ENCODE results near the gene JUNB. TPM values are rescaled to one million over a fixed set of nuclear protein-coding genes. Genes with fewer than 3 reads are reported as not detected.

The JUNB gene
- total and polyA plus RNA-seq, 2 of the 13 experiments (the other 11 are each of a cell fraction or from before 2014, with no cell fraction given): 7.7 to 8.2 TPM

DNA sequence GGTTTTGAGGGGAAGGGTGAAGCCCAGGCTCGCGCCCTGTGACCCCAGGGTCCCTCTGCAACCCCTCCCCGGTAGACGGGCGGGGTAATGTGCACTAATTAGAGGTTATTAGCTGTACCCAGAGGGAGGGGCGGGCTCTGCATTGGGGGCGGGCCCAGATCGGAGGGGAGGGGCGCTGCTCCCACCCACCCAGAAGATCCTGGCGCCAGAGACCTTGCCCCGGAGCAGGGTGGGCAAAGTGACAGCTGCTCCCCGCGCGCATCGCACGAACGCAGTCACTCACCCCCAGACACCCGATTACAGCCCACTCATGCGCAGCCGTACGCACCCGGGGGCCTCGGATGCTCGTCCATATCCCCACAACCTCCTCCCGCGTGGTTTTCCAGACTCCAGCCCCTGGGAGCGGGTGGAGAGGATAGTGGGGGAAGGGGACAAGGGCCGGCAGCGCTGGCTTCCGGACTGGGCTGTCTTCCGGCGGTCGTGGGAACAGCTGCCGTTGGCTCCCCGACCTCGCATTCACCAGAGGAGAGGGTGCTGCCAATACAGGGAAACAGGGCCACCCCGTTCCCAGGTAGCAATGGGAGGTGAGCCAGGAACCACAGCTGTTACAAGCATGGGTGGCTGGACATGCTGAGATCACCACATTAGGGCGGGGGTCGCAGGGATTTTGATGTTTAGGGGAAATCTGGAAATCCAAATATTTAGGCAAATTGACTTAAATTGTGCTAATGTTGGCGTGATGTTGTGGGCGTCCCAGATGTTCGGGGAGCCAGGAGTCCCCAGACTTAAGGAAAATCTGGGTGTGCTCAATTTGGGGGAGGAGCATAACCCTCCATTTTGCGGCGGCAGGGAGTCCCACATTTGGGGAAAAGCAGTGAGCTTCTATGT is 13.0 kb upstream of the JUNB start (continued):
- TF ChIP-seq FIP1L1 (IDR thresholded peaks at IDR 0.05; ENCODE audit: borderline replicate concordance, insufficient read depth, low read depth, low read length): no peak
- no peak for TF ChIP-seq ATF7 (IDR thresholded peaks at IDR 0.05)
- no peak for TF ChIP-seq ATF7 (CRISPR knock-in tag; IDR thresholded peaks at IDR 0.05)
- peak; percentile 56; the same call in 1 of the 2 replicates for TF ChIP-seq KDM5B (CRISPR knock-in tag; IDR thresholded peaks at IDR 0.05; ENCODE audit: borderline replicate concordance)
- TF ChIP-seq, protein P1, sequence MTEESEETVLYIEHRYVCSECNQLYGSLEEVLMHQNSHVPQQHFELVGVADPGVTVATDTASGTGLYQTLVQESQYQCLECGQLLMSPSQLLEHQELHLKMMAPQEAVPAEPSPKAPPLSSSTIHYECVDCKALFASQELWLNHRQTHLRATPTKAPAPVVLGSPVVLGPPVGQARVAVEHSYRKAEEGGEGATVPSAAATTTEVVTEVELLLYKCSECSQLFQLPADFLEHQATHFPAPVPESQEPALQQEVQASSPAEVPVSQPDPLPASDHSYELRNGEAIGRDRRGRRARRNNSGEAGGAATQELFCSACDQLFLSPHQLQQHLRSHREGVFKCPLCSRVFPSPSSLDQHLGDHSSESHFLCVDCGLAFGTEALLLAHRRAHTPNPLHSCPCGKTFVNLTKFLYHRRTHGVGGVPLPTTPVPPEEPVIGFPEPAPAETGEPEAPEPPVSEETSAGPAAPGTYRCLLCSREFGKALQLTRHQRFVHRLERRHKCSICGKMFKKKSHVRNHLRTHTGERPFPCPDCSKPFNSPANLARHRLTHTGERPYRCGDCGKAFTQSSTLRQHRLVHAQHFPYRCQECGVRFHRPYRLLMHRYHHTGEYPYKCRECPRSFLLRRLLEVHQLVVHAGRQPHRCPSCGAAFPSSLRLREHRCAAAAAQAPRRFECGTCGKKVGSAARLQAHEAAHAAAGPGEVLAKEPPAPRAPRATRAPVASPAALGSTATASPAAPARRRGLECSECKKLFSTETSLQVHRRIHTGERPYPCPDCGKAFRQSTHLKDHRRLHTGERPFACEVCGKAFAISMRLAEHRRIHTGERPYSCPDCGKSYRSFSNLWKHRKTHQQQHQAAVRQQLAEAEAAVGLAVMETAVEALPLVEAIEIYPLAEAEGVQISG (CRISPR knock-in tag; IDR thresholded peaks at IDR 0.05): peak; percentile 65; the same call in 1 of the 2 replicates
- no peak for TF ChIP-seq ZNF264 (CRISPR knock-in tag; IDR thresholded peaks at IDR 0.05)
- no peak for TF ChIP-seq ZNF251 (CRISPR knock-in tag; IDR thresholded peaks at IDR 0.05)
- TF ChIP-seq HDAC1 (CRISPR knock-in tag; IDR thresholded peaks at IDR 0.05): peak; percentile 31; the same call in 1 of the 2 replicates
- TF ChIP-seq ZSCAN21 (CRISPR knock-in tag; IDR thresholded peaks at IDR 0.05; ENCODE audit: borderline replicate concordance): peak; percentile 65; the same call in 1 of the 2 replicates
- TF ChIP-seq, protein P2, sequence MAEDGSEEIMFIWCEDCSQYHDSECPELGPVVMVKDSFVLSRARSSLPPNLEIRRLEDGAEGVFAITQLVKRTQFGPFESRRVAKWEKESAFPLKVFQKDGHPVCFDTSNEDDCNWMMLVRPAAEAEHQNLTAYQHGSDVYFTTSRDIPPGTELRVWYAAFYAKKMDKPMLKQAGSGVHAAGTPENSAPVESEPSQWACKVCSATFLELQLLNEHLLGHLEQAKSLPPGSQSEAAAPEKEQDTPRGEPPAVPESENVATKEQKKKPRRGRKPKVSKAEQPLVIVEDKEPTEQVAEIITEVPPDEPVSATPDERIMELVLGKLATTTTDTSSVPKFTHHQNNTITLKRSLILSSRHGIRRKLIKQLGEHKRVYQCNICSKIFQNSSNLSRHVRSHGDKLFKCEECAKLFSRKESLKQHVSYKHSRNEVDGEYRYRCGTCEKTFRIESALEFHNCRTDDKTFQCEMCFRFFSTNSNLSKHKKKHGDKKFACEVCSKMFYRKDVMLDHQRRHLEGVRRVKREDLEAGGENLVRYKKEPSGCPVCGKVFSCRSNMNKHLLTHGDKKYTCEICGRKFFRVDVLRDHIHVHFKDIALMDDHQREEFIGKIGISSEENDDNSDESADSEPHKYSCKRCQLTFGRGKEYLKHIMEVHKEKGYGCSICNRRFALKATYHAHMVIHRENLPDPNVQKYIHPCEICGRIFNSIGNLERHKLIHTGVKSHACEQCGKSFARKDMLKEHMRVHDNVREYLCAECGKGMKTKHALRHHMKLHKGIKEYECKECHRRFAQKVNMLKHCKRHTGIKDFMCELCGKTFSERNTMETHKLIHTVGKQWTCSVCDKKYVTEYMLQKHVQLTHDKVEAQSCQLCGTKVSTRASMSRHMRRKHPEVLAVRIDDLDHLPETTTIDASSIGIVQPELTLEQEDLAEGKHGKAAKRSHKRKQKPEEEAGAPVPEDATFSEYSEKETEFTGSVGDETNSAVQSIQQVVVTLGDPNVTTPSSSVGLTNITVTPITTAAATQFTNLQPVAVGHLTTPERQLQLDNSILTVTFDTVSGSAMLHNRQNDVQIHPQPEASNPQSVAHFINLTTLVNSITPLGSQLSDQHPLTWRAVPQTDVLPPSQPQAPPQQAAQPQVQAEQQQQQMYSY (CRISPR knock-in tag; IDR thresholded peaks at IDR 0.05): no peak
- no peak for TF ChIP-seq ZFP1 (CRISPR knock-in tag; IDR thresholded peaks at IDR 0.05)
- TF ChIP-seq, protein P3, sequence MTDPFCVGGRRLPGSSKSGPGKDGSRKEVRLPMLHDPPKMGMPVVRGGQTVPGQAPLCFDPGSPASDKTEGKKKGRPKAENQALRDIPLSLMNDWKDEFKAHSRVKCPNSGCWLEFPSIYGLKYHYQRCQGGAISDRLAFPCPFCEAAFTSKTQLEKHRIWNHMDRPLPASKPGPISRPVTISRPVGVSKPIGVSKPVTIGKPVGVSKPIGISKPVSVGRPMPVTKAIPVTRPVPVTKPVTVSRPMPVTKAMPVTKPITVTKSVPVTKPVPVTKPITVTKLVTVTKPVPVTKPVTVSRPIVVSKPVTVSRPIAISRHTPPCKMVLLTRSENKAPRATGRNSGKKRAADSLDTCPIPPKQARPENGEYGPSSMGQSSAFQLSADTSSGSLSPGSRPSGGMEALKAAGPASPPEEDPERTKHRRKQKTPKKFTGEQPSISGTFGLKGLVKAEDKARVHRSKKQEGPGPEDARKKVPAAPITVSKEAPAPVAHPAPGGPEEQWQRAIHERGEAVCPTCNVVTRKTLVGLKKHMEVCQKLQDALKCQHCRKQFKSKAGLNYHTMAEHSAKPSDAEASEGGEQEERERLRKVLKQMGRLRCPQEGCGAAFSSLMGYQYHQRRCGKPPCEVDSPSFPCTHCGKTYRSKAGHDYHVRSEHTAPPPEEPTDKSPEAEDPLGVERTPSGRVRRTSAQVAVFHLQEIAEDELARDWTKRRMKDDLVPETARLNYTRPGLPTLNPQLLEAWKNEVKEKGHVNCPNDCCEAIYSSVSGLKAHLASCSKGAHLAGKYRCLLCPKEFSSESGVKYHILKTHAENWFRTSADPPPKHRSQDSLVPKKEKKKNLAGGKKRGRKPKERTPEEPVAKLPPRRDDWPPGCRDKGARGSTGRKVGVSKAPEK (CRISPR knock-in tag; IDR thresholded peaks at IDR 0.05; ENCODE audit: borderline replicate concordance): no peak; the same call in 1 of the 2 replicates
- no peak for TF ChIP-seq ZNF225 (CRISPR knock-in tag; IDR thresholded peaks at IDR 0.05)
- no peak for TF ChIP-seq TEAD2 (CRISPR knock-in tag; IDR thresholded peaks at IDR 0.05)
- TF ChIP-seq, protein P4, sequence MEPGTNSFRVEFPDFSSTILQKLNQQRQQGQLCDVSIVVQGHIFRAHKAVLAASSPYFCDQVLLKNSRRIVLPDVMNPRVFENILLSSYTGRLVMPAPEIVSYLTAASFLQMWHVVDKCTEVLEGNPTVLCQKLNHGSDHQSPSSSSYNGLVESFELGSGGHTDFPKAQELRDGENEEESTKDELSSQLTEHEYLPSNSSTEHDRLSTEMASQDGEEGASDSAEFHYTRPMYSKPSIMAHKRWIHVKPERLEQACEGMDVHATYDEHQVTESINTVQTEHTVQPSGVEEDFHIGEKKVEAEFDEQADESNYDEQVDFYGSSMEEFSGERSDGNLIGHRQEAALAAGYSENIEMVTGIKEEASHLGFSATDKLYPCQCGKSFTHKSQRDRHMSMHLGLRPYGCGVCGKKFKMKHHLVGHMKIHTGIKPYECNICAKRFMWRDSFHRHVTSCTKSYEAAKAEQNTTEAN (CRISPR knock-in tag; conservative IDR thresholded peaks at IDR 0.05): no peak
- TF ChIP-seq CREB1 (IDR thresholded peaks at IDR 0.05): no peak
- no peak for TF ChIP-seq CREB1 (CRISPR knock-in tag; IDR thresholded peaks at IDR 0.05)
- no peak for TF ChIP-seq ARHGAP35 (CRISPR knock-in tag; IDR thresholded peaks at IDR 0.05; ENCODE audit: borderline replicate concordance)
- TF ChIP-seq MTA3 (CRISPR knock-in tag; IDR thresholded peaks at IDR 0.05): no peak

Data from HepG2 (cell line).